ENCODE results near the gene CAPZA1.
"Not testable (repeated sequence)": the region's sequence is repeated elsewhere in the genome, so short reads cannot be mapped to it uniquely, and the experiment has no call there.

CAPZA1 gene

DNA sequence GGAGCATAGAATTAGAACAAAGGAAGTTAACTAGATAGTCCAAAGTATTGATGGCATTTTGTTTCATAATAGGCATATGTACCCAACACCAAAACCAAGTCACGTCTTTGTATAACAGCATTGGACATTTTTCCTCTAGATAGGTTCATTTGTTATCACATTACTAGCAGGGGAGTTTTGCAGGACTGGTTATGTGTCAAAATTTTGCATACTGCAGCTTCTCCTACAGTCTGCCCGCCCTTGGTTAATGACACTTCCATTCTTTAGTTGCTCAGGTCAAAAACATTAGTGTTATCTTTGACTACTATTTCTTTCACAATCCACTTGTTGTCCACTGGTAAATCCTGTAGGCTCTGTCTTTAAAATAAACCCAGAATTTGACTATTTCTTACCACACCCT lies 8.9 kb downstream of the CAPZA1 start:
- DNase-seq = no peak

GRCh38 chr1:112629256-112629655 lies 9.6 kb downstream of the CAPZA1 start:
- DNase-seq = no peak

GRCh38 chr1:112633628-112634027 lies 14.0 kb downstream of the CAPZA1 start:
- no peak for DNase-seq

GRCh38 chr1:112634367-112634766 lies 14.7 kb downstream of the CAPZA1 start:
- DNase-seq = no peak

GRCh38 chr1:112636056-112636455 lies 16.4 kb downstream of the CAPZA1 start:
- DNase-seq = peak; percentile 51

DNA sequence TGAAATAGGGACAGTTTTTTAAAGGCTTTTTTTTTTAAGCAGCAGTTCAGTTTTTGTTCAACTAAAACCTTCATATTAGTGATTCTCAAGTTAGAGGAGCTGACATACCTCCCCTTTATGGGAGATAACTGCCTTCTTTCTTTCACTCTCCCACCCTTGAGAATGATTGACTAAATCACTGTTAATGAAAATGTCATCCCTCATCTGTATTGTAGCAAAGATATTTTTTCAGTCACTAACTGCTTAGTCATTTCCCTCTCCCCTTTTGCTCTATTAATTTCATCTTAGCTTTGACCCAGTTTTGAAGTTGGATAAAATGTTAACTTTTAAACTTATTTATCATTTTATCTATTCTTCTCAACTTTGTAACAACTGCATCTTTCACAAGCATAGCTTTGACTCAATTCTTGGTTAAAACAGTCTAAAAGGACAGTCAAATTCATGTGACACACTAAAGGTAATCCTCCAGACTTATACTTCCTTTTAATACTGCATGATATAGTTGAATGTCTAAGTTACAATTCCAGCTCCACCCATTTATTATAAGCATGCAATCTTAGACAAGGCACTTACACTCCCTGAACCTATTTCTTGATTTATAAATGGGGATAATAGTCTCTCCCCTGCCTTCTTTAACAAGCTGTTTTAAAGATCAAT lies 17.1 kb downstream of the CAPZA1 start:
- peak; percentile 66 for DNase-seq

- peak; percentile 17 for DNase-seq
These were observed 17.9 kb downstream of the CAPZA1 start for GRCh38 chr1:112637254-112638109.

GRCh38 chr1:112638110-112638428 lies 18.4 kb downstream of the CAPZA1 start:
- no peak for DNase-seq

DNA sequence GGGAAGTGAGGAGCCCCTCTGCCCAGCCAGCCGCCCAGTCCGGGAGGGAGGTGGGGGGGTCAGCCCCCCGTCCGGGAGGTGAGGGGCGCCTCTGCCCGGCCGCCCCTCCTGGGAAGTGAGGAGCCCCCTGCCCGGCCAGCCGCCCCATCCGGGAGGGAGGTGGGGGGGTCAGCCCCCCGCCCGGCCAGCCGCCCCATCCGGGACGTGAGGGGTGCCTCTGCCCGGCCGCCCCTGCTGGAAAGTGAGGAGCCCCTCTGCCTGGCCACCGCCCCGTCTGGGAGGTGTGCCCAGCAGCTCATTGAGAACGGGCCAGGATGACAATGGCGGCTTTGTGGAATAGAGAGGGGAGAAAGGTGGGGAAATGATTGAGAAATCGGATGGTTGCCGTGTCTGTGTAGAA lies 20.8 kb downstream of the CAPZA1 start:
- DNase-seq = not testable (repeated sequence)

DNA sequence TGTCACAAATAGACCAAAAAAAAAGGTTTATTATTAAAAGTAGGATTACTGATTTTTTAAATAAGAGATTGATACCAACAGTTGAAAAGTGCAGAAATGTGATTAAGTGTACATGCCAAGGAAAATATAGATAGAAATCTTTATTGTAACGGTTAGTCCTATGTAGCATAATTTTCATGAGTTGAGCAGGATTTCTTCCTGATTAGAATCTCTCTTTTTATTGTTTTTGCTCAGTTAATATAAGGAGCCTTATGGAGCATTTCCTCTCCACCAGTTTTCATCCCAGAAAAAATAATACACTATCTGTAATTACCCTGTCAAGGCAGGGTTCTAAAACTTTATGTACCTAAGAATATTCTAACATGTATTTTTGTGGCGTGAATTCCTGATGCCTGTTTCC lies 23.4 kb downstream of the CAPZA1 start:
- DNase-seq = no peak

GRCh38 chr1:112646225-112646624 lies 26.6 kb downstream of the CAPZA1 start:
- DNase-seq = no peak

DNA sequence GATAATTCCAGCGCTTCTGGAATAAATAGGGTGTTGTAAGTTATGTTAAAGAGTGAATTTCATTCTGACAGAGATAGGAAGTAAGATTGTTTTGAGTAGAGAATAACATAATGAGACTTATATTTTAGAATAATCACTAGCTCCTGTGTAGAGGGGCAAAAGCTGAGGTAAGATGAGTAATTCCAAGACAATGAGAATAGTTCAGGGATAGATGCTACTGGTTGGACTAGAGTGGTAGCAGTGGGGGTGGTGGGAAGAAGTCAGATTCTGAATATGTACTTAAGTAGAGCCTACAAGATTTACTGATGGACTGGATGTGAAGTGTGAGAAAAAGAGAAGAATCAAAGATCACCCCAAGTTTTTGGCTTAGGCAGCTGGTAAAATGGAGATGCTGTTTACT lies 31.6 kb downstream of the CAPZA1 start:
- no peak for DNase-seq

DNA sequence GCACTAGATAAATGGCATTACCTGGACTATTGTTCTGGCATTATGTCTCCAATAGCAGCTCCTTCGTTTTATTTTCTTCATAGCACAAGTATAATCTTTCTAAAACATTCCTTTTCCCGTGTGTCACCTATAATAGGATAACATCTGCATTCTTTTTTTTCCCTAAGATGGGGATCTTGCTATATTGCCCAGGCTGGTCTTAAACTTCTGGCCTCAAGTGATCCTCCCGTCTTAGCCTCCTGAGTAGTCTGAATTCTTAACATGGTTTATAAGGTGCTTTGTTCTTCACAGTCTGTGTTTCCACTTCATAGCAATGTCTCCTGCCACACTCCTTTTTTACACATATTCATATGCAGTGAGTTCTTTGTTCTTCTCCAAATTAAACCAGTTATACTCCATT lies 46.2 kb downstream of the CAPZA1 start:
- no peak for DNase-seq

DNA sequence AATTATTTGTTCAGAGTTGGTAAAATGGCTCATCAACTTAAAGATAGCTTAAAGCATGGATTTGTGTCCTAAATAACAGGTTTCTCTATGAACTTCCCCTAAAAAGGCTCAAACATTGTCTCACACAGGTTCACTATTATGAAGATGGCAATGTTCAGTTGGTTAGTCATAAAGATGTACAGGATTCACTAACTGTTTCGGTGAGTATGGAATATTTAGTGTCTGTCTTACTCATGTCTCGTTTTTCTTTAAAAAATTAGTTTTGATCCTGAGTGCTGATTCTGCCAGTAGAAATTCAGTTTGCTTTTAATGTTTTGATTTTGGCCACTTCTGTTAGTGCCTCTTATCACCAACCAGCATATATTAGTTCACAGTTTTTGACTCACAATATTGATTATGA lies 47.3 kb downstream of the CAPZA1 start:
- DNase-seq = no peak

- DNase-seq = no peak
These were observed 52.4 kb downstream of the CAPZA1 start for GRCh38 chr1:112672009-112672408.

DNA sequence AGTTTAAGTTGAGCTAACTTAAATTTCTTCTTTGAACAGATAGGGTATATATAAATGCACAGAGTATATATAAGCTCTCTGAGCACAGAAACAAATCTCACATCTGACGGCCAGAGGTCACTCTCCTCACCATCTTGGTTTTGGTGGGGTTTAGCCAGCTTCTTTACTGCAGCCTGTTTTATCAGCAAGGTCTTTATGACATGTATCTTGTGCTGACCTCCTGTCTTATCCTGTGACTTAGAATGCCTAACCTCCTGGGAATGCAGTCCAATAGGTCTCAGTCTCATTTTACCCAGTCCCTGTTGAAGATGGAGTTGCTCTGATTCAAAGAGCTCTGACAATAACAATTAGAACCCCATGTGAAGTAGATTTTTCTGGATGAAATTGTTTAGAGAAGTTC lies 53.2 kb downstream of the CAPZA1 start:
- no peak for DNase-seq

DNA sequence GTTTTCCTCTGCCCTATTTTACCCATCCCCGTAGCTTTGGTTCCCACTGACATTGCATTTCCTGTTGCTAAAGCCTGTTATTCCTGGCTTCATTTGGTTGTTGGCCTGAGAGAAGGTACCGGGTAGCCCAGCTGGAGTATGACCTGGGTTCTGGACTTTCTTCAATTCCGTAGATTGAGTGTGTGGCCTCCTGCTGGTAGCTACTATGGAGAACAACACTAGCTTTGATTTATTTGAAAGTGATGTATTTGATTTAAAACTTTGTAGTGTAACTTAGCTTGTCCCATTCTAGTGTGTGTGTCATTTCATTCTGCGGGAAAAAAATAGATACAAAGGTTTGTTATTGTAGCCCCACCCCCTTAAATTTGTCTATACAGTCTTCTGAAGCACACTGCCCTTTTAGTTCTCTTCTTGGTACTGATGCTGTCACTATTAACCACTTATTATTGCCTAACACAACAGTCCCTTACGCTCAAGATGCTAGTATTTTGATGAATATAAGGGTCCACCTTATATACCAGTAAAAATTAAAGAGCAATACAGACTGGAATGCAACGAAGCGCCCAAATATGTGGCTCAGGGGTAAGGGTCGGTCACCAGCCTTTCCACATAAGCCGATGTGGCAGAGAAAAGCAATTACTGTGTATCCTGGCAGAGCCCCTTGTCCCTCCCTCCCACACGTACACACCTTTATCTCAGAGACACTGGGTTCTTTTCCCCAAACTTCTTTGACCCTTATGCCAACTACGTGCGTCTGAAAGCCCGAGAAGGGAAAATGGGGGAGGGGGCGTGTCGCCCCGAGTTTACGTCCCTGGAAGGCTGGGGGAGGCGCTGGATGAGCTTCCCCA lies 54.2 kb downstream of the CAPZA1 start:
- peak; percentile 26 for DNase-seq

DNA sequence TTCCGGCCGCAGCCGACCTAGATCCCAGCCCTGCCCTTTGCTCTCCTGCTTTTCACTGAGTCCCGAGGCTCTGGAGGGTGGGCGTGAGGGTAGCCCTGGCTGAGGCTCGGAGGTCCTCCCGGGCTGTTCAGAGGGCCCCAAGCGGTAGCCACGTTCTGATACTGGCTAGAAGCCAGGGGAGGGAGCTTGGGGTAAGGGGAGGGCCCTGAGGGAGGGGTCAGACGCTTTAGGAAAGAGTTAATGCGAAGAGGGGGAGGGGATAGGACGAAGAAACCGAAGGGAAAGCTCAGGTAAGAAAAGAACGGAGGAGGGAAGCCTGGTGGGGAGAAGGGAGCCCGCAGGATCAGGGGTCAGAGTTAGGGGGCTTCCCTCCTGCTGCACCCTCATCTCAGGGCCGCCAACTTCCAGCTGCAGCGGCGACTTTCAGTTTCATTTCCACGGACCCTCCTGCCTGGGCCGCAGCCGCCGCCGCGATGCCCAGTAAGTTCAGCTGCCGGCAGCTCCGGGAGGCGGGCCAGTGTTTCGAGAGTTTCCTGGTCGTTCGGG lies 54.9 kb downstream of the CAPZA1 start, which contains the start of gene MOV10:
TSS of gene MOV10 (plus strand) at position 220 of the 546 bp plus-strand sequence. CDS start at position 474, 254 bp downstream.
- peak; percentile 80 for DNase-seq

GRCh38 chr1:112674986-112675727 lies 55.5 kb downstream of the CAPZA1 start:
- DNase-seq = peak; percentile 48

DNA sequence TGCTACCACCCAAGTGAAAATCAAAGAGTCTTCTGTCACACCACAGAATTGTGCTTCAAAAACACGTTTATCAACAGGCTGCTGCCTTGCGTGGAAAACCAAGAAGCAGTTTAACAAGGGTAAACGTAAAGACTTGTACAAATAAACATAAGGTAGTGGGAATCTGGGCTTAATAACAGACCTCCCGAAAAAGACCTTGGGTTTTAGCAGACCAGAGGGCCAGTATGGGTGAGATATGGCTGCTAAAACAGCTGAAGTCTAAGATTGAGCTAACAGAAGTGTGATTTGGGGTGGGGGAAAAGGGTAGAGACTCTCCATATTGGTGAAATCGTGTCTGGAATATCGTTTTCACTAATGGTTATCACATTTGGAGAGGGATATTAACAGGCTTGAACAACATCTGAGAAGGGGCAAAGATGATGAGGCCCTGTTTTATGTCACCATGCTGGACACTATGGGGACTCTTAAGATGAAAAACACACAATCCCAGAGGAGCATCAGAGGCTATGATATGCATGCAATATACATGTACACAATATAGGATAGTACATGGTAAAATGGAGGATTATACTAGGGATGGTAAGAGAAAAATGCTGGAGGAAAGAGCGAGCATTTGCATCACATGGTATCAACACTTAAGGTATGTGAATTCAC lies 56.2 kb downstream of the CAPZA1 start:
- no peak for DNase-seq

GRCh38 chr1:112676543-112676942 lies 56.9 kb downstream of the CAPZA1 start:
- no peak for DNase-seq

DNA sequence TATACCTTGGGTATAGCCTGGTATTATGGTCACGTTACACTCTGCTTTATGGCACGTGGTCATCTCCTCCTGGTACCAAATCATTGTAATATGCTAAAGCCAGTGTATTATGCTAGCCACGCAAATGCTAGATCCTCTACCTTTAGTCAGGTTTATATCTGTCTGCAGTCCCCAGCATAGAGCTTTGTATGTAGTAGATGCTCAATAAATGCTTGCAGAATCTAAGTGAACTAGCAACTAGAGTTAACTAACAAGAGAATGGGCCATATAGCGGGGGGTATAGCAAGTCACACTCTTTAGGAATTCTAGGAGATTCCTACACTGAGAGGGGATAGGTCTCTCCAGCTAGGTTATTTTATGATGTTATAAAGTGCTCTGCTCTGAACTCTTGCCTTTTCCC lies 57.9 kb downstream of the CAPZA1 start:
- DNase-seq = no peak

Data from inflammatory macrophage treated with lipopolysaccharide for 4 hours (primary cell).